GM12874 (cell line): ENCODE data around the gene PGRMC2.

Experiments used
- CTCF ChIP-seq: IDR thresholded peaks from 2 replicates; pipeline ENCODE4 v1.5.1; 2011; ENCODE audit warnings: low read depth, mild to moderate bottlenecking, control low read depth, low read length, moderate library complexity; ENCODE audit not compliant: insufficient read depth

Gene PGRMC2

GRCh38 chr4:128283071-128283470, 4.5 kb downstream of the PGRMC2 start:
- TF ChIP-seq CTCF = no peak

GRCh38 chr4:128282516-128282915, 5.1 kb downstream of the PGRMC2 start:
- TF ChIP-seq CTCF = no peak

GRCh38 chr4:128281354-128281753, 6.3 kb downstream of the PGRMC2 start:
- TF ChIP-seq CTCF = no peak

- TF ChIP-seq CTCF = no peak
Observed at GRCh38 chr4:128279624-128280225, 7.9 kb downstream of the PGRMC2 start.

GRCh38 chr4:128277856-128278255, 9.8 kb downstream of the PGRMC2 start:
- no peak for TF ChIP-seq CTCF

GRCh38 chr4:128275346-128275745, 12.3 kb downstream of the PGRMC2 start:
- TF ChIP-seq CTCF = no peak

- TF ChIP-seq CTCF = no peak
Observed at GRCh38 chr4:128271551-128271950, 16.1 kb downstream of the PGRMC2 start.
